ENCODE measurements around the gene TNRC6C. TPM values are rescaled to one million over a fixed set of nuclear protein-coding genes. Genes with fewer than 3 reads are reported as not detected.

Gene TNRC6C
- total and polyA plus RNA-seq, 7 donors: 0.92 to 22.1 (median 6.3) TPM

DNA sequence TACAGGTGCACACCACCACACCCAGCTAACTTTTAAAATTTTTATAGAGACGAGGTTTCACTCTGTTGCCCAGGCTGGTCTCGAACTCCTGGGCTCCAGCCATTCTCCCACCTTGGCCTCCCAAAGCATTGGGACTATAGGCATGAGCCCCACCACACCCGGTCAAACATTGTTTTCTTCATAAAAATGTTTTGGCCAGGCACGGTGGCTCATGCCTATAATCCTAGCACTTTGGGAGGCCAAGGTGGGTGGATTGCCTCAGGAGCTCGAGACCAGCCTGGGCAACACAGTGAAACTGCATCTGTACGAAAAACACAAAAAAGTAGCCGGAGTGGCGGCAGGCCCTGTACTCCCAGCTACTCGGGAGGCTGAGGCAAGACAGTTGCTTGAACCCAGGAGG is 157.9 kb downstream of the TNRC6C start:
- intact Hi-C loops (cut with DNase I): loop anchor here (10.0 kb wide), 1 partner anchor 308 kb away; no protein-coding TSS in a partner anchor

GRCh38 chr17:78117027-78117981 is 158.8 kb downstream of the TNRC6C start:
- H3K9me3 ChIP-seq: no peaks in the 10 kb centered on the region
- no peak for TF ChIP-seq EP300 (IDR thresholded peaks at IDR 0.05)
- no peak for TF ChIP-seq POLR2AphosphoS5 (IDR thresholded peaks at IDR 0.05)
- no peak for TF ChIP-seq CTCF (IDR thresholded peaks at IDR 0.05)
- TF ChIP-seq POLR2A (IDR thresholded peaks at IDR 0.05): no peak
- H3K27me3 ChIP-seq: peaks cover 0 to 20% (median 6%) of the 10 kb centered on the region in 3 donors
- H3K4me1 ChIP-seq: peaks cover 0 to 15% (median 6%) of the 10 kb centered on the region in 4 donors
- no peak overlapping the region for H3K4me3 ChIP-seq
- no peak overlapping the region for H3K27ac ChIP-seq
- WGBS, 2 donors: 44 to 68% methylated on average over 41 of the region's 41 CpGs
- intact Hi-C loops (cut with DNase I): loop anchor here (10.0 kb wide), 1 partner anchor 307 kb away; no protein-coding TSS in a partner anchor
- no peak for DNase-seq
- H3K36me3 ChIP-seq: no peaks in the 10 kb centered on the region

More for the DNA sequence above, 157.9 kb downstream of the TNRC6C start:
- DNase-seq: no peak
- H3K36me3 ChIP-seq: no peaks in the 10 kb centered on the region
- TF ChIP-seq EP300 (IDR thresholded peaks at IDR 0.05) (no peak), POLR2AphosphoS5 (IDR thresholded peaks at IDR 0.05) (no peak), POLR2A (IDR thresholded peaks at IDR 0.05) (no peak), CTCF (IDR thresholded peaks at IDR 0.05) (no peak)
- peaks cover 0 to 20% (median 6%) of the 10 kb centered on the region in 3 donors for H3K27me3 ChIP-seq
- H3K4me3 ChIP-seq: no peak overlapping the region
- H3K9me3 ChIP-seq: no peaks in the 10 kb centered on the region
- no peak overlapping the region for H3K27ac ChIP-seq
- peaks cover 0 to 16% (median 6%) of the 10 kb centered on the region in 4 donors for H3K4me1 ChIP-seq
- 92 to 97% methylated on average over 9 of the region's 9 CpGs for WGBS, 2 donors

DNA sequence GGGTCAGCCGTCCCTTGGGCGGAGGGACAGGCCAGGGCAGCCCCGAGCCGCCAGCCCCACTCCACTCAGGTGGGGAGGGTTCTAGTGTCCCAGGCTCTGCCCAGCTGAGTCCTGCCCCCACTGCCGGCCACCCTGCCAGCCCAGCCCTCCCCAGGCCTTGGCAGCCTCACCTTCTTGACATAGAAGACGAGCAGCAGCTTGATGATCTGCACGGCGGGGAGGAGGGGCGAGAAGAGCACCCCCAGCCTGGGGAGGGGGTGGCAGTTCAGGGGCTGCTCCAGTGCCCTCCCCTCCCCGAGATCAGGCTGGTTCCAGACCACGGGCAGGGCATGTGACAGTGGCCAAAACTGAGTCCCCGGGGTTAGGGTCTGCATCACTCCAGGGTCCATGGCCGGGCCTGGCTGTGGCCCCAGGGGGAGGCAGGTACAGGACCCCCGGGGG is 160.3 kb downstream of the TNRC6C start:
- 89% methylated on average over 14 of the region's 14 CpGs for WGBS, 2 donors
- no peak for DNase-seq
- Histone ChIP-seq H3K27me3 (peaks cover 0 to 8% (median 4%) of the 10 kb centered on the region in 3 donors), H3K9me3 (no peaks in the 10 kb centered on the region), H3K27ac (no peak overlapping the region), H3K4me1 (peaks cover 0 to 8% (median 2%) of the 10 kb centered on the region in 4 donors), H3K4me3 (no peak overlapping the region), H3K36me3 (peaks cover 0 to under 1% (median 0%) of the 10 kb centered on the region in 4 donors)
- intact Hi-C loops (cut with DNase I): loop anchor here (10.0 kb wide), 1 partner anchor 306 kb away; no protein-coding TSS in a partner anchor
- TF ChIP-seq POLR2AphosphoS5 (IDR thresholded peaks at IDR 0.05): no peak
- TF ChIP-seq CTCF (IDR thresholded peaks at IDR 0.05): no peak
- no peak for TF ChIP-seq EP300 (IDR thresholded peaks at IDR 0.05)
- TF ChIP-seq POLR2A (IDR thresholded peaks at IDR 0.05): no peak

- Histone ChIP-seq H3K27ac (no peak overlapping the region), H3K27me3 (no peaks in the 10 kb centered on the region), H3K4me1 (peaks cover 0 to 10% (median 3%) of the 10 kb centered on the region in 4 donors), H3K4me3 (no peak overlapping the region), H3K9me3 (no peaks in the 10 kb centered on the region), H3K36me3 (peaks cover 0 to 5% (median 0%) of the 10 kb centered on the region in 4 donors)
- 93 to 95% methylated on average over 13 of the region's 13 CpGs for WGBS, 2 donors
- DNase-seq: no peak
- TF ChIP-seq EP300 (IDR thresholded peaks at IDR 0.05): no peak
- TF ChIP-seq CTCF (IDR thresholded peaks at IDR 0.05): no peak
- intact Hi-C loops (cut with DNase I): no loop called here
These were observed 162.0 kb downstream of the TNRC6C start for GRCh38 chr17:78120537-78120936.

All from sigmoid colon (tissue), 7 donors.